ENCODE results near the gene LRFN2.

Gene LRFN2

DNA sequence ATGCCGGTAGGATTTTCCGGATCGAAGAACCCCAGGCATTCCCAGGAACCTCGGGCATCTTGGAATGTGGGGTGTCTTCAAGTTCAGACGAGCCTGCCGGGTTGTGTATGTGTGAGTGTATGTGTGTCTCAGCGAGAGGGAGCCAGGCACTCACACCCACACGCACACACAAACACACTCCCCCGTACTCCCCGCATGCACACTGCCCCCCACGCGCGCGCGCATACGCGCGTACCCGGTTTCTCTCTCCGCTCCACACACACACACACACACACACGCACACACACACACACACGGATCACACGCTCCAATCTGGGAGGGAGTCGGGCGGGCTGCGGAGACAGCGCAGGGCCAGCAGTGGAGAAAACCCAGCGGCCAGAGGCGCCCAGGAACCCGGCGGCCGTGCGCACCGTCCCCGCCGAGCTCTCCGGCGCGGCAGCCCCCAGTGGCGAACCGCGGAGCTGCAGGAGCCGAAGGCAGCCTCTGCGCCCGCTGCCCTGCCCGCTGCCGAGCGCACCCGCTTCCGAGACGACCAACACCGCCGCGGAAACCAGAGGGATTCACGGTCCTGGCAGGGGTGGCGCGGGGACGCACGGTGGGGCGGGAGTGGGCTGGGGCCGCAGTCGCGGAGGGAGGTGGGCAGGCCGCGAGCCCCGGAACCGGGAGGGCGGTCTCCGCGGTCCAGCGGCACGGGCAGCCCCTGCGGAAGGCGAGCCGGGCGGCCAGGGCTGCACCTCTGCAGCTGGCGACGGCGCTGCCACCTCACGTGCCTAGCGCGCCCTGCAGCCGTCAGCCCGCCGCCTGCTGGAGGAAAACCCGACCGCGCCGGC is at the start of gene LRFN2:
LRFN2 (minus strand) TSS at position 125 of the 830 bp plus-strand sequence.
- DNase-seq = peak; percentile 90

DNA sequence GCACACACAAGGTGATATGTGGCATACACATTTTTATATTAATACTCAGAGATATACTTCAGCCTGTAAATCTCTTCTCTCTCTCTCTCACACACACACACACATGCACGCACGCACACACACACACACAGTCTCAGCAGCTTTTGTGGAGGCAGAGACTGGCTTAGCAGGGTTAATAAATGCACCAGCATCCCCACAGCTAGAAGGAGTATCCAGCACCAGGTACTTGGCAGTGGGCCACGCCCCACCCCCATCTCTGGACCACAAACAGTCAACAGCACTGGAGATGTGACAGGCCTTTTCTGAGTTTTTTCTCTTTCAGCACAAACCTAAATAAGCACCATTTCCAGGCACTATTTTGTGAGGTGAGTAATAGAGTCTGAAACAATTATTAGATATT is 47.3 kb upstream of the LRFN2 start:
- DNase-seq = peak; percentile 20

- no peak for DNase-seq
Measured at GRCh38 chr6:40631744-40632143, 44.6 kb upstream of the LRFN2 start.

DNA sequence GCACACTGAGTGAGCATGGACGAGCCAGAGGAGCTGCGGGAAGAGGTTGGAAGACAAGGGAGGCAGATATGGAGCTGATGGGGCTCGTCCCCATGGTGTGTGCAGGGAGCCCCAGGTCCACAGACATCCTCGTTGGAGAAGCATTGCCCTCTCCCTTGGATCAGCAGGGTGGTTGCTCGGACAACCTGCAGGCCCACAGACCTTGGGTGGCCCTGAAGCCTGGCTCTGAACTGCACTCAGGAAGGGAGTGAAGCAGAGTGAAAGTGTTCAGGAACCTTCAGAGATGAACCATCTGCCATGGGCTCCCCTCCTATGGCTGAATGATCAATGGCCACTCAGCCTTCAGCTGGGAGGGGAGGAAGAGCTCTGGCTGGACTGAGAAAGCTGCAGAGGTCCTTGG is 43.3 kb upstream of the LRFN2 start:
- no peak for DNase-seq

DNA sequence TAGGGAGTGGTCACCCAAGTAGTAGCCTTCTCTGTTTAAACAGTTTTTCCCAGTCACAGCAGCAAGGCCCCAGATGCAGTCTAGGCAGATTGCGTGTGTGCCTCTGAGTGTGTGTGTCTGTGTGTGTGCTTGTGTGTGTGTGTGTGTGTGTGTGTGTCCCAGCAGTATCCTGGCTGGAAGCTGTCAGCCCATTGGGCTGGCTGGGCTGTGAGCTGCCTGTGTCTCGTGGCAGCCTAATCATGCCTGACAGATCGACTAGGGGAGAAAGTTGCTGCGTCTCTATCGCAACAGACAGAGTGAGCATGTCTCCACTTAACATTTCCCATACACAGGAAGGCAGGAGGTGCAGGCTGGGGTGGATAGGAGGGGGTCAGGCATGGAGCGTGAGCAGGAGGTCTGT is 42.9 kb upstream of the LRFN2 start:
- no peak for DNase-seq

DNA sequence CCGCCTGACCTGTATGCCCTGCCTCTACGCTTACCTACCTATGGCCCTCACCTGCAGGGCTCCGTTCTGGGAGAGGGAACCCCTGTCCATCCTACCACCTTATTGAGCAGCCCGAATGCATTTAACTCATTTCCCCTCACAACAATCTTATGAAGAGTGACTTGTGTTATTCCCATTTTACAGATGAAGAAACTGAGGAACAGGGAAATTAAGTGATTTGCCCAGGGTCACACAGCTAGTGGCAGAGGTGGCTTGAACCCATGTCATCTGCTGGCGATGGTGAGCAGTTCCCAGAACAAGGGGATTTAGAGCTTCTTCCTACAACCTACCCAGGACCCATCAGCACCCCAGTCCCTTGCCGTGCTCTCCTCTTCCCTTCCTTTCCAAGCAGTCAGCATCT is 42.3 kb upstream of the LRFN2 start:
- DNase-seq = no peak

GRCh38 chr6:40627316-40627715 is 40.2 kb upstream of the LRFN2 start:
- no peak for DNase-seq

DNA sequence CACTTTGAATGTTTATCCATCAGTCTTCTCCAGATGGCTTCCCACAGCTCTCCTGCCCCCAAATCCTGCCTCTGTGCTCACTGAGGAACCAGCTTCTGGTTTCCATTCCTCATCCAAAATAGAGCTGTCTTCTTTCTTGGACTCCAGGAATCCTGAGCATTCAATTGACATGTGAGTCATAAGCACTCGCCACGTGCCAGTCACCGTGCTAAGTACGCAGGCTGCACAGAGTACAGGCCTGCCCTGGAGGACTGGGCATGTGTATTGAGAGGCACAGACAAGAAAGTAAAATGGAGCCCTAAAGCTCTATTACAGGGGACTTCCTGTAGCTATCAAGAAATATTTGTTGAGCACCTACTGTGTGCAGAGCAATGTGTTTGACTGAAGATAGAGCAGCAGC is 39.7 kb upstream of the LRFN2 start:
- no peak for DNase-seq

GRCh38 chr6:40623932-40624331 is 36.8 kb upstream of the LRFN2 start:
- DNase-seq = no peak

GRCh38 chr6:40623178-40623577 is 36.0 kb upstream of the LRFN2 start:
- DNase-seq = no peak

- DNase-seq = no peak
Measured at GRCh38 chr6:40620574-40621240, 33.5 kb upstream of the LRFN2 start.

GRCh38 chr6:40614671-40615070 is 27.5 kb upstream of the LRFN2 start:
- DNase-seq = no peak

- DNase-seq = no peak
Measured at GRCh38 chr6:40611912-40612311, 24.7 kb upstream of the LRFN2 start.

DNA sequence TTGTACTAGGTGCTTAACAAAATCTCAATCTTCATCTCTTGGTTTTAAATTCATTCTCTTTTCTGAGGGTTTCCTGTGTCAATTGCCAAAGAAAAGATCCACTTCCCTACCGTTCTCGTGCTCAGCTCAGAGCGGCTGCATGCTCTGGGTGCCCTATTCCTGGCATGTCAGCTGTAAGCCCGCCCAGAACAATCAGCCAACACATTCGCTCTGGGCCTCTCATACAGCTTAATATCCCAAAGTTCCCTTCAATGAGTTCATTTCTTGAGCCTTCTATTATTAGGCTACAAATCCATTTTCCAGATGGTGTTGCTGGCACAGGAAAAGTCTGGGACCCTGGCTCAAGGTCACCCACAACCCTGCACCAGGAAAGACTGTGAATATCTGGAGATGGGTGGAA is 24.3 kb upstream of the LRFN2 start:
- DNase-seq = no peak

DNA sequence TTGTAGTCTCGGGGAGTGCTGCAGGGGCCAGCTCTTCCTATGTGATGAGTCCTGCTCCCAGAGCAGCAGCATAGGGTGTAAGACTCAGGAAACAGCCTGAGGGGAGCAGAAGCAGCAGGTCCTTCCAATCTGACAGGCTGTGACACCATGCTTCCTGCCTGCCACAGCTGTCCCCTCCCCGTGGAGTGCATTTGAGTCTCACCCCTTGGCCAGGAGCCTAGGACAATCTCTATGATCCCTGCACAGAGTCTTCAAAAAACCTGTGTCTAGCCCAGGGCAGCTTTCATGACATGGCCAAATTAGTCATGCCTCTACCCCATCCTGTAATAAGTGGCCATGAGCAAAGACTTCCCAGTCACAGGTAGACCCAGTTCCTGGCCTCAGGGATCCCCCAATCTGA is 23.1 kb upstream of the LRFN2 start:
- no peak for DNase-seq

GRCh38 chr6:40606981-40607380 is 19.8 kb upstream of the LRFN2 start:
- DNase-seq = no peak

DNA sequence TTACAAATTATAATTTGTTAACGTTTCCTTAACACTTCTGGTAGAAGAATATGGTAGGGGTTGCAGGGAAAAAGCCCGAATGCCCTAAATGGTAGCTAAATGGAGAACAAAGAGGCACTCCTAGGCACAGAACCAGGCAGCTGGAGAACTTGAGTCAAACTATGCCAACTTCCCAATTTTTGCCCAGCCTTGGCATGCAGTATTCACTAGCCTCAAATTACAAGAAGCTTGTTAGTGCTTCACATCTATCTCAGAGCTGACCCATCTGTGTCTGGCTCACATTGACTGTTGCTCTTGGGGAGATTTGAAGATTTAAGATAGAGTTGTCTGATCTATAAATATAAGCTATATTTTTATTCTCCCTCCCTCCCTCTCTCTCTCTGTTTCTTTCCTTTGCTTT is 19.4 kb upstream of the LRFN2 start:
- DNase-seq = no peak

- DNase-seq = no peak
Measured at GRCh38 chr6:40604082-40604481, 16.9 kb upstream of the LRFN2 start.

DNA sequence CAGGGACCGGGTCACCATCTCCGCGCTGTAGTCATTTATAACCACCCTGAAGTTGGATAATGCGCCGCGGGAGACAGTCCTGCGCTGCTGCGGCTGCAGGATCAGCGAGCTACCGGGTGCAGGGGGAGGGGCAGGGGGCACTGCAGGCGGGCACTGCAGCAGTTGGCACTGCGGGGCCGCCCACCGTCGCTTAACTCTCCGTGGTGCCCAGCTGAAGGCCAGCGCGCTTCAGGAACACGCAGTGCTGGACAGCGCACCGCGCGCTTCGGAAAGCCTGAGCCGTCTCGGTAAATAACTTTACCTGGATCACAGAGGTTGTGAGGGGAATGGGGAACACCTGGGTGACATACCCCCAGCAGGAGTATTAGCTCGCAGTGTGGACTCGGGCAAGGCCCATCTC is 12.4 kb upstream of the LRFN2 start:
- DNase-seq = peak; percentile 29

DNA sequence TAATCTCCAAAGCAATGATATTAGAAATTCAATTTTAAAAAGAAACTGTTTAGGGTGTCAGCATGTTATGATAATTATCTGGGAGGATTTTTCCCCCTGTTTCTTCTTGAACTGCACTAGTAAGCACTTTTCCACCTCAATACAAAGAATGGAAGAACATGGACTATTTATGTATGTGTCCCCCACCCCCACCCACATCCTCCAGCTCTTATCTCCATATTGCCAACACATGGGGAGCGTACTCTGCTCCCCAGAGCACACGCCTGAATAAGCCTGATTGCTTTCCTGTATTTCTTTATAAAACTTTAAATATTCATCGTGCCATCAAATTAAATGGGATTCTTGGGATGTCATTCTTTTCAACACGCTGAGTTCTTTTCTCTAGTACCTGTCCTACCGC is 11.4 kb upstream of the LRFN2 start:
- no peak for DNase-seq

- no peak for DNase-seq
Measured at GRCh38 chr6:40597301-40597700, 10.1 kb upstream of the LRFN2 start.

DNA sequence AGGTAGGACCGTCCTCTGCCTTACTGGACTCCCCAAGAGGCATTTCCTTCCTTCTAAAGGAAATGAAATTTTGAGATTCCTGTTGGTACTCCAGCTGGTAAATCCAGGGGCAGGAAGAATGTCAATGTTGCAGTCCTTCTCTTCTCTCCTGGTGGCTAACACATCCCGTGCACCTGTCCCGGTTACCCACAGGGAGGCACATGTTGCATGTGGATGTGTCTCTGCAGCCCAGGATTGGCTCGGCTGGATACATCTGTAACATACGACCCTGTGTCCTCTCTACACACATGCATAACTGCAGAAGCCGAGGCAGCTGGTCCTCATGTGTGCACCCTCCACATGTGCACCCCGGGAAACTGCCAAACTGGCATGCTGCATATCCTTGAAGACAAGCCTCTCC is 1.3 kb upstream of the LRFN2 start:
- DNase-seq = no peak

- DNase-seq = no peak
Measured at GRCh38 chr6:40588070-40588384, 863 bp upstream of the LRFN2 start.

DNA sequence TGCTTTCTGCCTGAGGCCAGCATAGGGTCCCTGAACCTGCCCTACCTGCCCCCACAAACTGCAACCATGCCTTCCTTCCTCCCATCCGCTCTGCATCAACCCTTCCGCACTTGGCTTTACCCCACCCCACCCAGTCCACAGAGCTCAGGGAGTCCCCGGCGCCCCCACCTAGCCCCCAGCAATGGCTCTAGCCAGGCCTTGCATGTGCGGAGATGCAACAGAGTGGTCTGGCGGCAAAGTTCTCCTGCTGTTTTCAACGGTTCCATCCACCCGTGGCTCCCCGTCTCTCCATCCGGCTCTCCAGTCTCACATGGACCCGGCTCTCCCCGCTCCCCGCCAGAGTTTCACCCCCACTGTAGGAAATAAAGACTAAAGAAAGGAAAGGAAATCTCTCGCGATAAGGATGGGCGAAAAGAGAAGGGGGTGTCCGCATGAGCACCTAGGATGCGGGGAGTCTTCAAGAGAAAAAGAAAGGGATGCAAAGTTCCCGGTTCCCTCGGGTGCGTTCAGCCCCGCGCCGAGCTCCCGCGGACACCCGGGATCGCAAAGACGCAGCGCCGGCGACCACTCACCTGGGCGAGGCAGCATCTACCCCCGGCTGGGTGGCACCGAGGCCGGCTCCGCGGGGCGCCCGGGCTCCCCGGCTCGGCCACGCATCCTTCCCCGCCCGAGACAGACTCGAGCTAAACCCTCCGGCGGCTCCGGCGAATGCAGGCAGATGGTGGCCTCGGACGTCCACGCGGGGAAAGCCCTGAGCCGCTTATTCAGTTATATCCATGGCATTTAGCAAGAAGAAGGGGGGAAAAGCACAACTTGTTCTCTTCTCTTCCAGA is 579 bp downstream of the LRFN2 start:
- DNase-seq = peak; percentile 34
